ENCODE measurements around the gene CPXM1. TPM values are rescaled to one million over a fixed set of nuclear protein-coding genes. Genes with fewer than 3 reads are reported as not detected.
"Not testable (repeated sequence)": the region's sequence is repeated elsewhere in the genome, so short reads cannot be mapped to it uniquely, and the experiment has no call there.

The CPXM1 gene
- polyA plus RNA-seq, 2 donors, result 0.28 to 2.5 TPM

GRCh38 chr20:2838847-2839671 lies 38.6 kb upstream of the CPXM1 start:
- Histone ChIP-seq H3K36me3 (ENCODE audit: control insufficient read depth in 2 of 2, insufficient read depth in 2 of 2, low read length in 1 of 2) (peaks cover 0 to 6% of the 10 kb centered on the region in 2 donors), H3K27ac (ENCODE audit: low read depth in 2 of 2, low read length in 1 of 2) (no peak overlapping the region), H3K27me3 (ENCODE audit: control insufficient read depth in 1 of 2, insufficient read depth in 2 of 2, low read length in 2 of 2) (no peaks in the 10 kb centered on the region), H3K4me3 (ENCODE audit: low read depth in 1 of 2, low read length in 2 of 2) (no peak overlapping the region), H3K4me1 (ENCODE audit: control insufficient read depth in 2 of 2, insufficient read depth in 2 of 2, low read length in 1 of 2) (peaks cover 0 to 5% of the 10 kb centered on the region in 2 donors), H3K9me3 (ENCODE audit: control insufficient read depth in 2 of 2, insufficient read depth in 1 of 2, low read depth in 1 of 2, low read length in 1 of 2) (no peaks in the 10 kb centered on the region)
- WGBS, 2 donors, result 95 to 96% methylated on average over 15 of the region's 15 CpGs

DNA sequence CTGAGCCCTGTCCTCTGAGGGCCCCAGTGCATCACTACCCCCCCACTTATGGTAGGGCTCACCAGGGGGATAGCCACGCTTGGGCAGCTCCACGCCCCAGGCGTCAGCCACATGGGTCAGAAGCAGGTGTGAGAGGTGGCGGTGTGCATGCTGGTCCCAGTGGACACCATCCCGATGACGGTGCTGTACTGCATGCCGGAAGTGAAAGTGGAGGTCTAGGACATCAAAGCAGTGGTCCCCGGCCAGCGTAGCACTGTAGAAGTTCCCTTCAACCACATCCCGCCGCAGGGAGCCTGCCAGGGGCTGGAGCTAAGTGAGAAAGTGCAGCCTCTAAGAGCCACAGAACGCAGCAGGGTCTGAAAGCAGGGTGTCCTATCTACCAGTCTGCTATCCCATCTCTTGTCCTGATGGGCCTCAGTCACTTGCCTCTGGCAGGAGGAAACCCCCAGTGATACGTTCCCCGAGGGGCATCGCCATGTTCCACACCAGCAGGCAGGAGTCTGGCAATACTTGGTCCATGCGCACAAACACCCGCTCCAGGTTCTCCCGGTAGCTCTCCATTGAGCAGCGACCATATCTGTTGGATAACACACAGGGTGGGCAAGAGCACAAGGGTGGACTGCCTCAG lies 37.9 kb upstream of the CPXM1 start:
- Histone ChIP-seq H3K4me3 (ENCODE audit: low read depth in 1 of 2, low read length in 2 of 2) (no peak overlapping the region), H3K27ac (ENCODE audit: low read depth in 2 of 2, low read length in 1 of 2) (no peak overlapping the region), H3K9me3 (ENCODE audit: control insufficient read depth in 2 of 2, insufficient read depth in 1 of 2, low read depth in 1 of 2, low read length in 1 of 2) (no peaks in the 10 kb centered on the region), H3K36me3 (ENCODE audit: control insufficient read depth in 2 of 2, insufficient read depth in 2 of 2, low read length in 1 of 2) (peaks cover 0 to 6% of the 10 kb centered on the region in 2 donors), H3K4me1 (ENCODE audit: control insufficient read depth in 2 of 2, insufficient read depth in 2 of 2, low read length in 1 of 2) (peaks cover 0 to 5% of the 10 kb centered on the region in 2 donors), H3K27me3 (ENCODE audit: control insufficient read depth in 1 of 2, insufficient read depth in 2 of 2, low read length in 2 of 2) (no peaks in the 10 kb centered on the region)
- WGBS, 2 donors, result 97% methylated on average over 19 of the region's 19 CpGs

- H3K36me3 ChIP-seq (ENCODE audit: control insufficient read depth in 2 of 2, insufficient read depth in 2 of 2, low read length in 1 of 2), result peaks cover 0 to 6% of the 10 kb centered on the region in 2 donors
- no peak overlapping the region for H3K4me3 ChIP-seq (ENCODE audit: low read depth in 1 of 2, low read length in 2 of 2)
- H3K27me3 ChIP-seq (ENCODE audit: control insufficient read depth in 1 of 2, insufficient read depth in 2 of 2, low read length in 2 of 2), result no peaks in the 10 kb centered on the region
- peaks cover 0 to 5% of the 10 kb centered on the region in 2 donors for H3K4me1 ChIP-seq (ENCODE audit: control insufficient read depth in 2 of 2, insufficient read depth in 2 of 2, low read length in 1 of 2)
- H3K27ac ChIP-seq (ENCODE audit: low read depth in 2 of 2, low read length in 1 of 2), result no peak overlapping the region
- 86 to 87% methylated on average over 6 of the region's 6 CpGs for WGBS, 2 donors
- H3K9me3 ChIP-seq (ENCODE audit: control insufficient read depth in 2 of 2, insufficient read depth in 1 of 2, low read depth in 1 of 2, low read length in 1 of 2), result no peaks in the 10 kb centered on the region
Measured at GRCh38 chr20:2837221-2837960, 37.0 kb upstream of the CPXM1 start.

DNA sequence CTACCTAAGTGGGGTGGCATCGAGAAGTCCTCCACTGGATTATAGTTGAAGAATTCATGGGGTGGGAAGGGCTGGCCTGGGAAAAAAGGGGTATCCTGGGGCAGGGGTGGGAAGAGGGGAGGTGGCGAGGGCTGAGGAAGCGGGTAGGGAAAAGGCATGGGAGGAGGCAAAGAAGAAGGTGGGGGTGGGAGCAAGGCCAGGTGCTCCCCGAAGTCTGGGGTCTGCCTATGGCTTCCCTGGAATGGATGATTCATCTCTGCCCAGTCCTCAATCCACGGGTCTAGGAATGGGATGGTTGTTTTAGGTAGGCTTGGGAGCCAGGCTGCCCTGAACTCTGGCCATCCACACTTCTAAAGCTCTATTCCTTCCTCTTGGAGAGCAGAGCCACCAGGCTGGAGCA lies 35.6 kb upstream of the CPXM1 start:
- Histone ChIP-seq H3K9me3 (ENCODE audit: control insufficient read depth in 2 of 2, insufficient read depth in 1 of 2, low read depth in 1 of 2, low read length in 1 of 2) (no peaks in the 10 kb centered on the region), H3K4me1 (ENCODE audit: control insufficient read depth in 2 of 2, insufficient read depth in 2 of 2, low read length in 1 of 2) (peaks cover 0 to 5% of the 10 kb centered on the region in 2 donors), H3K27ac (ENCODE audit: low read depth in 2 of 2, low read length in 1 of 2) (no peak overlapping the region), H3K27me3 (ENCODE audit: control insufficient read depth in 1 of 2, insufficient read depth in 2 of 2, low read length in 2 of 2) (no peaks in the 10 kb centered on the region), H3K4me3 (ENCODE audit: low read depth in 1 of 2, low read length in 2 of 2) (no peak overlapping the region), H3K36me3 (ENCODE audit: control insufficient read depth in 2 of 2, insufficient read depth in 2 of 2, low read length in 1 of 2) (peaks cover 0 to 6% of the 10 kb centered on the region in 2 donors)
- WGBS, 2 donors, result 79 to 82% methylated on average over 5 of the region's 5 CpGs

DNA sequence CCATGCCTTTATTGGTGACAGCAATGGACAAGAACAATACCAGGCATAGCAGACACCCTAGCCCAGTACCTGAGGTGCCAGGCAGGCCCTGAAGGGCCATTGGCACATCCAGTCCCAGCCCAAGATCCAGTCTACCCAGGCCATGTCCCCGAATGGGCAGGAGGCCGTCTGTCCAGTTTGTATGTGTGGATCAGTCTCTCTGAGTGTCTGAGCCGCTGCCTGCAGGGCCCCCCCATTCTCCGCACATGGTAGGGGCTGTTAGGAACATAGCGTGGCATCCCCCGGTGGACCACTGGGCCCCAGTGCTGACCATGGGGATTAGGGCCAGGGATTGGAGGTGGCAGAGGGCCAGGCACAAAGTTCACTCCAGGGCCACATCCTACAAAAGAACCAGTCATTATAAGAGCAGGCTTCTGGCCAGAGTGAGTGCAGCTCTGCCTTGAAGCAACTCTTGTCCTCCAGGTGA lies 34.9 kb upstream of the CPXM1 start:
- Histone ChIP-seq H3K27me3 (ENCODE audit: control insufficient read depth in 1 of 2, insufficient read depth in 2 of 2, low read length in 2 of 2) (no peaks in the 10 kb centered on the region), H3K36me3 (ENCODE audit: control insufficient read depth in 2 of 2, insufficient read depth in 2 of 2, low read length in 1 of 2) (peaks cover 0 to 6% of the 10 kb centered on the region in 2 donors), H3K4me1 (ENCODE audit: control insufficient read depth in 2 of 2, insufficient read depth in 2 of 2, low read length in 1 of 2) (peaks cover 0 to 5% of the 10 kb centered on the region in 2 donors), H3K27ac (ENCODE audit: low read depth in 2 of 2, low read length in 1 of 2) (no peak overlapping the region), H3K9me3 (ENCODE audit: control insufficient read depth in 2 of 2, insufficient read depth in 1 of 2, low read depth in 1 of 2, low read length in 1 of 2) (no peaks in the 10 kb centered on the region), H3K4me3 (ENCODE audit: low read depth in 1 of 2, low read length in 2 of 2) (no peak overlapping the region)
- WGBS, 2 donors, result 90% methylated on average over 6 of the region's 6 CpGs

GRCh38 chr20:2834401-2835110 lies 34.1 kb upstream of the CPXM1 start:
- Histone ChIP-seq H3K9me3 (ENCODE audit: control insufficient read depth in 2 of 2, insufficient read depth in 1 of 2, low read depth in 1 of 2, low read length in 1 of 2) (no peaks in the 10 kb centered on the region), H3K4me3 (ENCODE audit: low read depth in 1 of 2, low read length in 2 of 2) (no peak overlapping the region), H3K36me3 (ENCODE audit: control insufficient read depth in 2 of 2, insufficient read depth in 2 of 2, low read length in 1 of 2) (peaks cover 0 to 6% of the 10 kb centered on the region in 2 donors), H3K27me3 (ENCODE audit: control insufficient read depth in 1 of 2, insufficient read depth in 2 of 2, low read length in 2 of 2) (peaks cover 0 to 2% of the 10 kb centered on the region in 2 donors), H3K4me1 (ENCODE audit: control insufficient read depth in 2 of 2, insufficient read depth in 2 of 2, low read length in 1 of 2) (peaks cover 0 to under 1% of the 10 kb centered on the region in 2 donors), H3K27ac (ENCODE audit: low read depth in 2 of 2, low read length in 1 of 2) (no peak overlapping the region)
- WGBS, 2 donors, result 91 to 94% methylated on average over 14 of the region's 14 CpGs

- no peak overlapping the region for H3K27ac ChIP-seq (ENCODE audit: low read depth in 2 of 2, low read length in 1 of 2)
- WGBS, 2 donors, result 86 to 88% methylated on average over 1 of the region's 1 CpG
- H3K4me3 ChIP-seq (ENCODE audit: low read depth in 1 of 2, low read length in 2 of 2), result no peak overlapping the region
- H3K27me3 ChIP-seq (ENCODE audit: control insufficient read depth in 1 of 2, insufficient read depth in 2 of 2, low read length in 2 of 2), result peaks cover 0 to 2% of the 10 kb centered on the region in 2 donors
- H3K36me3 ChIP-seq (ENCODE audit: control insufficient read depth in 2 of 2, insufficient read depth in 2 of 2, low read length in 1 of 2), result peaks cover 0 to 6% of the 10 kb centered on the region in 2 donors
- no peaks in the 10 kb centered on the region for H3K4me1 ChIP-seq (ENCODE audit: control insufficient read depth in 2 of 2, insufficient read depth in 2 of 2, low read length in 1 of 2)
- no peaks in the 10 kb centered on the region for H3K9me3 ChIP-seq (ENCODE audit: control insufficient read depth in 2 of 2, insufficient read depth in 1 of 2, low read depth in 1 of 2, low read length in 1 of 2)
Measured at GRCh38 chr20:2833761-2834160, 33.3 kb upstream of the CPXM1 start.

DNA sequence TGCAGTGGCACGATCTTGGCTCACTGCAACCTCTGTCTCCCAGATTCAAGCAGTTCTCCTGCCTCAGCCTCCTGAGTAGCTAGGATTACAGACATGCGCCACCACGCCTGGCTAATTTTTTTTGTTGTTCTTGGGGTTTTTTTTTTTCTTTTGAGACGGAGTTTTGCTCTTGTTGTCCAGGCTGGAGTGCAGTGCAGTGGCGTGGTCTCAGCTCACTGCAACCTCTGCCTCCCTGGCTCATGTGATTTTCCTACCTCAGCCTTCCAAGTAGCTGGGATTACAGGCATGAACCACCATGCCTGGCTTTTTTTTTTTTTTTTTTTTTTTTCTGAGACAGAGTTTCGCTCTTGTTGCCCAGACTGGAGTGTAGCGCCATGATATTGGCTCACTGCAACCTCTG lies 30.8 kb upstream of the CPXM1 start:
- H3K27me3 ChIP-seq (ENCODE audit: control insufficient read depth in 1 of 2, insufficient read depth in 2 of 2, low read length in 2 of 2); H3K4me1 ChIP-seq (ENCODE audit: control insufficient read depth in 2 of 2, insufficient read depth in 2 of 2, low read length in 1 of 2); H3K9me3 ChIP-seq (ENCODE audit: control insufficient read depth in 2 of 2, insufficient read depth in 1 of 2, low read depth in 1 of 2, low read length in 1 of 2); H3K27ac ChIP-seq (ENCODE audit: low read depth in 2 of 2, low read length in 1 of 2); H3K36me3 ChIP-seq (ENCODE audit: control insufficient read depth in 2 of 2, insufficient read depth in 2 of 2, low read length in 1 of 2); H3K4me3 ChIP-seq (ENCODE audit: low read depth in 1 of 2, low read length in 2 of 2): not testable (repeated sequence)
- 73 to 81% methylated on average over 7 of the region's 7 CpGs for WGBS, 2 donors

- H3K4me1 ChIP-seq (ENCODE audit: control insufficient read depth in 2 of 2, insufficient read depth in 2 of 2, low read length in 1 of 2), result no peaks in the 10 kb centered on the region
- no peak overlapping the region for H3K27ac ChIP-seq (ENCODE audit: low read depth in 2 of 2, low read length in 1 of 2)
- WGBS, 2 donors, result 78 to 79% methylated on average over 6 of the region's 6 CpGs
- no peak overlapping the region for H3K4me3 ChIP-seq (ENCODE audit: low read depth in 1 of 2, low read length in 2 of 2)
- no peaks in the 10 kb centered on the region for H3K9me3 ChIP-seq (ENCODE audit: control insufficient read depth in 2 of 2, insufficient read depth in 1 of 2, low read depth in 1 of 2, low read length in 1 of 2)
- H3K27me3 ChIP-seq (ENCODE audit: control insufficient read depth in 1 of 2, insufficient read depth in 2 of 2, low read length in 2 of 2), result peaks cover 2 to 3% of the 10 kb centered on the region in 2 donors
- no peaks in the 10 kb centered on the region for H3K36me3 ChIP-seq (ENCODE audit: control insufficient read depth in 2 of 2, insufficient read depth in 2 of 2, low read length in 1 of 2)
Measured at GRCh38 chr20:2829376-2829775, 28.9 kb upstream of the CPXM1 start.

Measured in esophagus (tissue), 2 donors.